GM23338 (cell line): Measurements from ENCODE around the gene ZNHIT6. TPM values are rescaled to one million over a fixed set of nuclear protein-coding genes. Genes with fewer than 3 reads are reported as not detected.

Experiments
- ATAC-seq: fragments of 200-7000 bp; cut with Tn5 transposase; 3 replicates; pipeline ENCODE4 v1.9.1; 2020
- DNase-seq: peaks from one replicate; pipeline ENCODE4 v3.0.0-alpha.2; 2015; ENCODE audit warnings: low spot score
- H2AFZ ChIP-seq: fragments of 200-600 bp; sonication (generic); 2 replicates; pipeline ENCODE4 v1.8.0; 2016; ENCODE audit warnings: antibody characterized with exemption, mild to moderate bottlenecking, moderate library complexity
- H3F3A ChIP-seq: fragments of 200-600 bp; sonication (generic); replicated peaks from 2 replicates; pipeline ENCODE4 v1.8.0; 2017; ENCODE audit warnings: antibody characterized with exemption, mixed run types, low read depth
- H3K27ac ChIP-seq: fragments of 200-600 bp; sonication (generic); 2 replicates; pipeline ENCODE4 v1.6.1; 2016; ENCODE audit warnings: low read depth
- H3K27me3 ChIP-seq: fragments of 200-600 bp; sonication (generic); 2 replicates; pipeline ENCODE4 v1.8.0; 2016; ENCODE audit warnings: mild to moderate bottlenecking, mixed run types, moderate library complexity; ENCODE audit not compliant: insufficient read depth
- H3K36me3 ChIP-seq: fragments of 200-600 bp; sonication (generic); 2 replicates; pipeline ENCODE4 v1.8.0; 2016; ENCODE audit warnings: mild to moderate bottlenecking; ENCODE audit not compliant: insufficient read depth
- H3K4me1 ChIP-seq: fragments of 200-600 bp; sonication (generic); 2 replicates; pipeline ENCODE4 v1.8.0; 2016; ENCODE audit warnings: mild to moderate bottlenecking, moderate library complexity; ENCODE audit not compliant: insufficient read depth
- H3K4me2 ChIP-seq: fragments of 200-600 bp; sonication (generic); 2 replicates; pipeline ENCODE4 v1.7.1; 2017; ENCODE audit warnings: mixed run types
- H3K4me3 ChIP-seq: fragments of 200-600 bp; sonication (generic); 2 replicates; pipeline ENCODE4 v1.6.1; 2016; ENCODE audit warnings: mixed run types
- H3K79me2 ChIP-seq: fragments of 200-600 bp; sonication (generic); replicated peaks from 2 replicates; pipeline ENCODE4 v1.8.0; 2017; ENCODE audit warnings: mild to moderate bottlenecking; ENCODE audit not compliant: insufficient read depth
- H3K9me2 ChIP-seq: fragments of 200-600 bp; sonication (generic); 2 replicates; pipeline ENCODE4 v1.8.0; 2017; ENCODE audit not compliant: insufficient read depth
- H4K20me1 ChIP-seq: fragments of 200-600 bp; sonication (generic); replicated peaks from 2 replicates; pipeline ENCODE4 v1.8.0; 2017; ENCODE audit warnings: mild to moderate bottlenecking; ENCODE audit not compliant: insufficient read depth
- H3K27ac Mint-ChIP-seq: 2 replicates; pipeline ENCODE4 v1.8.0; 2020; ENCODE audit warnings: inconsistent platforms, mild to moderate bottlenecking, moderate library complexity, mixed read lengths
- H3K27me3 Mint-ChIP-seq: 3 replicates; pipeline ENCODE4 v1.8.0; 2022; ENCODE audit warnings: low read depth, mild to moderate bottlenecking, moderate library complexity, mixed read lengths, inconsistent platforms; ENCODE audit not compliant: insufficient read depth, poor library complexity
- H3K36me3 Mint-ChIP-seq: 3 replicates; pipeline ENCODE4 v1.8.0; 2021; ENCODE audit warnings: low read depth, mild to moderate bottlenecking, inconsistent platforms, moderate library complexity, mixed read lengths
- H3K4me1 Mint-ChIP-seq: 3 replicates; pipeline ENCODE4 v1.8.0; 2020; ENCODE audit warnings: mild to moderate bottlenecking, inconsistent platforms, mixed read lengths
- H3K4me3 Mint-ChIP-seq: 3 replicates; pipeline ENCODE4 v1.8.0; 2021; ENCODE audit warnings: moderate library complexity, mild to moderate bottlenecking, inconsistent platforms, mixed read lengths
- H3K9me3 Mint-ChIP-seq: 3 replicates; pipeline ENCODE4 v1.8.0; 2020; ENCODE audit warnings: moderate library complexity, mild to moderate bottlenecking, inconsistent platforms, mixed read lengths
- CREB1 ChIP-seq: fragments of 250-450 bp; sonication (Bioruptor Pico); IDR thresholded peaks from 2 replicates; pipeline ENCODE4 v1.5.0; 2020; ENCODE audit warnings: low read depth, mild to moderate bottlenecking, moderate library complexity
- ETS1 ChIP-seq: IDR thresholded peaks from 2 replicates; pipeline ENCODE4 v1.6.1; 2016; ENCODE audit warnings: antibody characterized with exemption
- EZH2 ChIP-seq: fragments of 200-600 bp; sonication (generic); IDR thresholded peaks from one replicate; pipeline ENCODE4 v1.8.0; 2017; ENCODE audit warnings: antibody characterized with exemption, mild to moderate bottlenecking, low read depth; ENCODE audit not compliant: unreplicated experiment
- EZH2phosphoT487 ChIP-seq: fragments of 200-600 bp; sonication (generic); IDR thresholded peaks from one replicate; pipeline ENCODE4 v1.8.1; 2018; ENCODE audit warnings: antibody characterized with exemption; ENCODE audit not compliant: unreplicated experiment
- JUNB ChIP-seq: IDR thresholded peaks from one replicate; pipeline ENCODE4 v1.6.1; 2016; ENCODE audit warnings: antibody characterized with exemption; ENCODE audit not compliant: unreplicated experiment
- NANOG ChIP-seq: IDR thresholded peaks from 2 replicates; pipeline ENCODE4 v1.6.1; 2016; ENCODE audit warnings: antibody characterized with exemption, borderline replicate concordance
- POLR2AphosphoS5 ChIP-seq: IDR thresholded peaks from 2 replicates; pipeline ENCODE4 v1.6.1; 2016; ENCODE audit warnings: antibody characterized with exemption, low read depth
- REST ChIP-seq: IDR thresholded peaks from one replicate; pipeline ENCODE4 v1.6.1; 2018; ENCODE audit warnings: antibody characterized with exemption; ENCODE audit not compliant: unreplicated experiment
- STAT1 ChIP-seq: IDR thresholded peaks from one replicate; pipeline ENCODE4 v1.6.1; 2016; ENCODE audit warnings: antibody characterized with exemption; ENCODE audit not compliant: unreplicated experiment
- ZNF114 ChIP-seq: fragments of 250-450 bp; sonication (Bioruptor Pico); IDR thresholded peaks from 2 replicates; pipeline ENCODE4 v1.5.0; 2020; ENCODE audit warnings: mild to moderate bottlenecking, moderate library complexity
- ZNF331 ChIP-seq: fragments of 250-450 bp; sonication (Bioruptor Pico); IDR thresholded peaks from 2 replicates; pipeline ENCODE4 v1.5.0; 2020; ENCODE audit warnings: low read depth, mild to moderate bottlenecking, moderate library complexity
- polyA plus RNA-seq: library from polyadenylated mRNA; unstranded; fragments of >200 nt; fragmentation: Nextera tagmentation; extraction: Ambion mirVana; gene quantifications from 2 replicates; pipeline ENCODE4 v1.2.1, GENCODE V29; 2016
- total RNA-seq: library from RNA; depleted of rRNA; stranded (reverse); fragments of >200 nt; shearing (Covaris generic); gene quantifications from 2 replicates; pipeline ENCODE4 v1.2.3, GENCODE V29; 2014
- TF ChIP-seq, protein P1 (sequence below), 2 experiments: fragments of 200-600 bp in 1 of 2; sonication (generic) in 1 of 2; conservative IDR thresholded peaks; 2 replicates each; pipeline versions ENCODE4 v1.5.1 to v1.6.1; 2016 to 2017; ENCODE audit warnings: antibody characterized with exemption in 2 of 2, low read depth in 2 of 2, mild to moderate bottlenecking in 2 of 2, moderate library complexity in 1 of 2

The ZNHIT6 gene
- total and polyA plus RNA-seq, 2 experiments from 2014 or later, result 17.3 to 20.9 TPM

GRCh38 chr1:85626818-85627217, 81.4 kb downstream of the ZNHIT6 start:
- ATAC-seq (no peak), DNase-seq (no peak)
- H3K4me2 ChIP-seq, result no peak overlapping the region
- H3K9me2 ChIP-seq, result peaks cover 21% of the 10 kb centered on the region; the same call in 1 of the 2 replicates
- H3K36me3 ChIP-seq, result peaks cover 3% of the 10 kb centered on the region; the same call in 1 of the 2 replicates
- H3K27me3 ChIP-seq, result no peaks in the 10 kb centered on the region
- H4K20me1 ChIP-seq, result no peaks in the 10 kb centered on the region
- Mint-ChIP-seq H3K27me3 (peaks cover 11% of the 10 kb centered on the region), H3K4me1 (peaks cover 17% of the 10 kb centered on the region), H3K36me3 (peaks cover 38% of the 10 kb centered on the region), H3K4me3 (no peak overlapping the region), H3K9me3 (peaks cover 17% of the 10 kb centered on the region), H3K27ac (no peak overlapping the region)
- H3K4me1 ChIP-seq, result peaks cover 18% of the 10 kb centered on the region
- peaks cover 4% of the 10 kb centered on the region for H3F3A ChIP-seq
- H3K27ac ChIP-seq, result no peak overlapping the region
- H2AFZ ChIP-seq, result no peak overlapping the region
- no peak overlapping the region for H3K4me3 ChIP-seq
- no peaks in the 10 kb centered on the region for H3K79me2 ChIP-seq
- no peak for TF ChIP-seq CREB1 (CRISPR knock-in tag)
- no peak for TF ChIP-seq NANOG
- no peak for TF ChIP-seq ETS1
- no peak for TF ChIP-seq POLR2AphosphoS5
- no peak for TF ChIP-seq STAT1
- no peak for TF ChIP-seq EZH2

- no peak for DNase-seq
- ATAC-seq, result no peak
- Mint-ChIP-seq H3K4me1 (peaks cover 11% of the 10 kb centered on the region), H3K9me3 (peaks cover 31% of the 10 kb centered on the region), H3K27ac (no peak overlapping the region), H3K27me3 (peaks cover 10% of the 10 kb centered on the region), H3K36me3 (peaks cover 53% of the 10 kb centered on the region), H3K4me3 (no peak overlapping the region)
- peaks cover 7% of the 10 kb centered on the region; the same call in 1 of the 2 replicates for H3K36me3 ChIP-seq
- H4K20me1 ChIP-seq, result no peaks in the 10 kb centered on the region
- no peaks in the 10 kb centered on the region; the same call in 1 of the 2 replicates for H3F3A ChIP-seq
- no peaks in the 10 kb centered on the region for H3K79me2 ChIP-seq
- TF ChIP-seq, protein P1, sequence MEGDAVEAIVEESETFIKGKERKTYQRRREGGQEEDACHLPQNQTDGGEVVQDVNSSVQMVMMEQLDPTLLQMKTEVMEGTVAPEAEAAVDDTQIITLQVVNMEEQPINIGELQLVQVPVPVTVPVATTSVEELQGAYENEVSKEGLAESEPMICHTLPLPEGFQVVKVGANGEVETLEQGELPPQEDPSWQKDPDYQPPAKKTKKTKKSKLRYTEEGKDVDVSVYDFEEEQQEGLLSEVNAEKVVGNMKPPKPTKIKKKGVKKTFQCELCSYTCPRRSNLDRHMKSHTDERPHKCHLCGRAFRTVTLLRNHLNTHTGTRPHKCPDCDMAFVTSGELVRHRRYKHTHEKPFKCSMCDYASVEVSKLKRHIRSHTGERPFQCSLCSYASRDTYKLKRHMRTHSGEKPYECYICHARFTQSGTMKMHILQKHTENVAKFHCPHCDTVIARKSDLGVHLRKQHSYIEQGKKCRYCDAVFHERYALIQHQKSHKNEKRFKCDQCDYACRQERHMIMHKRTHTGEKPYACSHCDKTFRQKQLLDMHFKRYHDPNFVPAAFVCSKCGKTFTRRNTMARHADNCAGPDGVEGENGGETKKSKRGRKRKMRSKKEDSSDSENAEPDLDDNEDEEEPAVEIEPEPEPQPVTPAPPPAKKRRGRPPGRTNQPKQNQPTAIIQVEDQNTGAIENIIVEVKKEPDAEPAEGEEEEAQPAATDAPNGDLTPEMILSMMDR (conservative IDR thresholded peaks at IDR 0.05; ENCODE audit: low read depth in 2 of 2), result no peak
- TF ChIP-seq CREB1 (CRISPR knock-in tag), result no peak
- no peak for TF ChIP-seq ZNF114
- no peak for TF ChIP-seq JUNB
- TF ChIP-seq EZH2phosphoT487, result no peak
- no peak for TF ChIP-seq NANOG
- no peak for TF ChIP-seq REST
- TF ChIP-seq STAT1, result no peak
- TF ChIP-seq EZH2, result no peak
- TF ChIP-seq ZNF331 (CRISPR knock-in tag), result no peak
- H3K4me1 ChIP-seq, result peaks cover 11% of the 10 kb centered on the region
- no peak overlapping the region for H3K4me2 ChIP-seq
- H3K4me3 ChIP-seq, result no peak overlapping the region
- no peak overlapping the region for H2AFZ ChIP-seq
- peaks cover 21% of the 10 kb centered on the region; the same call in 1 of the 2 replicates for H3K9me2 ChIP-seq
- no peak overlapping the region for H3K27ac ChIP-seq
- H3K27me3 ChIP-seq, result no peaks in the 10 kb centered on the region
Observed at GRCh38 chr1:85624361-85624760, 83.9 kb downstream of the ZNHIT6 start.
